Calu3 (cell line): ENCODE data around the gene DEAF1. TPM values are rescaled to one million over a fixed set of nuclear protein-coding genes. Genes with fewer than 3 reads are reported as not detected.

ENCODE experiments used
- BruUV-seq: library from RNA; stranded (reverse); fragments of 400-500 nt; replicated peaks from 2 replicates; lab custom pipeline; 2021; lab: Mats Ljungman, UMichigan
- CTCF ChIA-PET: fragments of 300-600 bp; sonication (Branson Sonifier 250); formaldehyde crosslinking; loops from one replicate; lab custom pipeline; 2022; ENCODE audit warnings: antibody characterized with exemption; lab: Charles Lee
- DNase-seq: peaks from one replicate; pipeline ENCODE4 v3.0.0; 2022
- H3K27ac Mint-ChIP-seq: one replicate; pipeline ENCODE4 v1.8.0; 2022; ENCODE audit warnings: mixed read lengths; ENCODE audit not compliant: unreplicated experiment
- H3K27me3 Mint-ChIP-seq: one replicate; pipeline ENCODE4 v1.8.0; 2022; ENCODE audit warnings: mixed read lengths; ENCODE audit not compliant: unreplicated experiment
- H3K36me3 Mint-ChIP-seq: one replicate; pipeline ENCODE4 v1.8.0; 2022; ENCODE audit warnings: mild to moderate bottlenecking, moderate library complexity, mixed read lengths; ENCODE audit not compliant: insufficient read depth, unreplicated experiment
- H3K4me1 Mint-ChIP-seq: one replicate; pipeline ENCODE4 v1.8.0; 2022; ENCODE audit warnings: mild to moderate bottlenecking, low read depth, mixed read lengths; ENCODE audit not compliant: unreplicated experiment
- H3K4me3 Mint-ChIP-seq: one replicate; pipeline ENCODE4 v1.8.0; 2022; ENCODE audit warnings: mild to moderate bottlenecking, low read depth, moderate library complexity, mixed read lengths; ENCODE audit not compliant: unreplicated experiment
- H3K9me3 Mint-ChIP-seq: one replicate; pipeline ENCODE4 v1.8.0; 2022; ENCODE audit warnings: low read depth, mixed read lengths; ENCODE audit not compliant: unreplicated experiment
- CTCF ChIP-seq: fragments of 200-600 bp; IDR thresholded peaks from one replicate; pipeline ENCODE4 v1.8.0; 2022; ENCODE audit warnings: antibody characterized with exemption; ENCODE audit not compliant: unreplicated experiment
- intact Hi-C: fragments of 100-400 bp; cut with micrococcal nuclease; formaldehyde crosslinking; loops from one replicate; pipeline ENCODE4 v1.10.0; 2022; ENCODE audit not compliant: unreplicated experiment
- total RNA-seq: library from RNA; stranded (reverse); gene quantifications from 2 replicates; pipeline ENCODE4 v1.2.3, GENCODE V29; 2022

DEAF1 gene
- total RNA-seq, 1 experiment from 2014 or later: 57.0 TPM

- no TSS peak for BruUV-seq
- Mint-ChIP-seq H3K27ac (no peak overlapping the region), H3K36me3 (peaks cover 65% of the 10 kb centered on the region), H3K27me3 (no peaks in the 10 kb centered on the region), H3K4me1 (no peaks in the 10 kb centered on the region), H3K9me3 (no peaks in the 10 kb centered on the region), H3K4me3 (no peak overlapping the region)
- intact Hi-C loops: no loop called here
- no peak for DNase-seq
- no peak for TF ChIP-seq CTCF
- CTCF ChIA-PET: no interaction called here
These were observed 8.4 kb downstream of the DEAF1 start for GRCh38 chr11:686451-687243.

GRCh38 chr11:680970-681369 lies 14.1 kb downstream of the DEAF1 start:
- BruUV-seq: no TSS peak
- H3K9me3 Mint-ChIP-seq: no peaks in the 10 kb centered on the region
- H3K4me1 Mint-ChIP-seq: no peaks in the 10 kb centered on the region
- no peak overlapping the region for H3K4me3 Mint-ChIP-seq
- DNase-seq: no peak
- H3K27ac Mint-ChIP-seq: no peak overlapping the region
- intact Hi-C loops: no loop called here
- peaks cover 71% of the 10 kb centered on the region for H3K36me3 Mint-ChIP-seq
- TF ChIP-seq CTCF: no peak
- CTCF ChIA-PET: interaction anchor here (0.7 kb wide), 1 partner anchor 347 kb away, joined by 3 read pairs; no protein-coding TSS in a partner anchor
- H3K27me3 Mint-ChIP-seq: no peaks in the 10 kb centered on the region

GRCh38 chr11:680476-680875 lies 14.5 kb downstream of the DEAF1 start:
- H3K27ac Mint-ChIP-seq: no peak overlapping the region
- CTCF ChIA-PET: no interaction called here

More at GRCh38 chr11:680476-680875, 14.5 kb downstream of the DEAF1 start:
- Mint-ChIP-seq H3K4me3 (no peak overlapping the region), H3K27me3 (no peaks in the 10 kb centered on the region), H3K9me3 (no peaks in the 10 kb centered on the region), H3K4me1 (no peaks in the 10 kb centered on the region), H3K36me3 (peaks cover 68% of the 10 kb centered on the region)
- no peak for TF ChIP-seq CTCF
- no peak for DNase-seq
- intact Hi-C loops: no loop called here
- BruUV-seq: no TSS peak
